Stimulated activated CD8-positive, alpha-beta memory T cell treated with anti-CD3 and anti-CD28 coated beads, Interleukin-15, amount 100 ng/mL, for 24 hours (primary cell): ENCODE data around the gene UGT1A9.
"Not testable (repeated sequence)": the region's sequence is repeated elsewhere in the genome, so short reads cannot be mapped to it uniquely, and the experiment has no call there.

ENCODE experiments used
- DNase-seq: peaks from one replicate; pipeline ENCODE4 v3.0.0-alpha.2; 2020; ENCODE audit warnings: low read depth

The UGT1A9 gene

GRCh38 chr2:233680361-233681045 is 8.8 kb downstream of the UGT1A9 start:
- no peak for DNase-seq

GRCh38 chr2:233681521-233682099 is 9.9 kb downstream of the UGT1A9 start, which contains the start of gene UGT1A7:
Gene UGT1A7 (plus strand): TSS chr2:233681901. CDS start chr2:233681938, 37 bp downstream.
- no peak for DNase-seq

GRCh38 chr2:233684640-233685039 is 12.9 kb downstream of the UGT1A9 start:
- no peak for DNase-seq

- DNase-seq = no peak
Observed at GRCh38 chr2:233686928-233687327, 15.2 kb downstream of the UGT1A9 start.

- DNase-seq = no peak
Observed at GRCh38 chr2:233688341-233688740, 16.6 kb downstream of the UGT1A9 start.

- no peak for DNase-seq
Observed at GRCh38 chr2:233689031-233689430, 17.3 kb downstream of the UGT1A9 start.

- no peak for DNase-seq
Observed at GRCh38 chr2:233689501-233689900, 17.8 kb downstream of the UGT1A9 start.

GRCh38 chr2:233690444-233690843 is 18.7 kb downstream of the UGT1A9 start:
- DNase-seq = no peak

GRCh38 chr2:233691443-233692433 is 20.0 kb downstream of the UGT1A9 start:
- DNase-seq = no peak

- DNase-seq = no peak
Observed at GRCh38 chr2:233692648-233693047, 20.9 kb downstream of the UGT1A9 start, which contains the start of gene UGT1A6. Gene UGT1A6 (plus strand): TSS chr2:233692890. CDS start chr2:233693005, 115 bp downstream.

- no peak for DNase-seq
Observed at GRCh38 chr2:233693963-233694362, 22.3 kb downstream of the UGT1A9 start.

- DNase-seq = no peak
Observed at GRCh38 chr2:233698740-233699139, 27.0 kb downstream of the UGT1A9 start.

GRCh38 chr2:233699424-233700027 is 27.8 kb downstream of the UGT1A9 start:
- no peak for DNase-seq

- DNase-seq = no peak
Observed at GRCh38 chr2:233700028-233700635, 28.4 kb downstream of the UGT1A9 start.

GRCh38 chr2:233700842-233701241 is 29.1 kb downstream of the UGT1A9 start:
- not testable (repeated sequence) for DNase-seq

GRCh38 chr2:233702238-233702637 is 30.5 kb downstream of the UGT1A9 start:
- no peak for DNase-seq

GRCh38 chr2:233705911-233706506 is 34.3 kb downstream of the UGT1A9 start:
- no peak for DNase-seq

- no peak for DNase-seq
Observed at GRCh38 chr2:233706720-233707119, 35.0 kb downstream of the UGT1A9 start.

- no peak for DNase-seq
Observed at GRCh38 chr2:233707940-233708644, 36.4 kb downstream of the UGT1A9 start.

- DNase-seq = no peak
Observed at GRCh38 chr2:233708942-233709341, 37.2 kb downstream of the UGT1A9 start.
